GM19193 (cell line): ENCODE results near the gene UBE2E3.

Experiments
- POLR2A ChIP-seq: IDR thresholded peaks from 4 replicates; pipeline ENCODE4 v1.6.1; 2011; ENCODE audit not compliant: insufficient read depth, insufficient read length; ENCODE audit errors: extremely low read depth

UBE2E3 gene

DNA sequence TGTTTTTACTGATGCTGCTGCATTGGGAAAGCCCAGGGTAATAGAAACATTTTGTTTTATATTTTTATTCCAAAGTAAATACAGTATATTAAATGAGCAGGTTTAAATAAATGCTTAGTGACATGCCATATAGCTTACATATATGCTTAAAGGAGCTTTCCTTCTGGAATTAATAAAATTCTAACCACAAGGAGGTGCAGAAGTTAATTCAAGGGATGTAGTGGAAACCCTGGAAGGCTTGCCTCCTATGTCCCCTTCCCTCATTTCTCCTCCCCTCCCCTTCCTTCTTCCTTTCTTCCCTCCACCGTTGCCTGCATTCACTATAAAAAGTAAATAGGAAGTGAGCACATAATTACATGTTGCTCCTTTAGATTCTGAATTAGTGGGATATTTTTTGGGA, 96.3 kb downstream of the UBE2E3 start:
- TF ChIP-seq POLR2A, result no peak

GRCh38 chr2:181077128-181077709, 96.8 kb downstream of the UBE2E3 start:
- no peak for TF ChIP-seq POLR2A

- no peak for TF ChIP-seq POLR2A
These were observed 102.7 kb downstream of the UBE2E3 start for GRCh38 chr2:181083140-181083539.

DNA sequence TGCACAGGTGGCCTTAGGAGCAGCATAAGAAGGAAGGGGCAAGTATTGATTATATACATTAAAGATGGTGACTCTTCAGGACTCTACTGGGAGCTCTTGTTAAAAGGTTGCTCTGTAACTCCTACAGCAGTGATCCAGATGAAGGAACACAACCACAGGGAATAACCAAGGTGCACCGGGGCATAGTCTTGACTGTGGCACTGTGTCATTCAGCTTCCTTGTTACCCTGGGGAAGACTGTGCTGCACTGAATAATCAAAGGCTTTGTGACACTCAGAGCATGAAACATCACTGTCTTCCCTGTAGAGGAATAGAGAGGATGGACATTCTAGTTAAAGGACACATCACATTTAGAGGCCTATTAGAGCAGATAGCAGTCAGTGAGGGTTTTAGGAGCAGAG, 105.3 kb downstream of the UBE2E3 start:
- no peak for TF ChIP-seq POLR2A

- TF ChIP-seq POLR2A, result no peak
These were observed 115.1 kb downstream of the UBE2E3 start for GRCh38 chr2:181095486-181095885.

DNA sequence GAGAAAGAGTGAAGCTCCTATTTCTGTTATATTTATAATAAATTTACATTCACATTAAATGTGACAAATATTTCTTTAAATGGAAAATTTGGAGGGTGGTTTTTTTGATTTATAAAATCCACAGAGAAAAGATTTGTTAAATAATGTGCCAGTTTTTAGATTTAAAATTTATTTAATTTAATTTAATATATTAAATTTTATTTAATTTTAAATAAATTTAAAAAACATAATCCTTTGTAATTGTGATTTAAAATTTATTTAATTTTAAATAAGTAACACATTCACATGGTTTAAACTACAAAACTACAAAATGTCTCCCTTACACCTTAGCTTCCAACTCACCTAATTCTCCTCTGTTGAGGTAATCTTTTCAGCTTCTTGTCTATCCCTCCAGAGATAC, 123.3 kb downstream of the UBE2E3 start:
- TF ChIP-seq POLR2A, result no peak

- no peak for TF ChIP-seq POLR2A
These were observed 124.2 kb downstream of the UBE2E3 start for GRCh38 chr2:181104512-181105115.

- no peak for TF ChIP-seq POLR2A
These were observed 125.2 kb downstream of the UBE2E3 start for GRCh38 chr2:181105562-181105961.

DNA sequence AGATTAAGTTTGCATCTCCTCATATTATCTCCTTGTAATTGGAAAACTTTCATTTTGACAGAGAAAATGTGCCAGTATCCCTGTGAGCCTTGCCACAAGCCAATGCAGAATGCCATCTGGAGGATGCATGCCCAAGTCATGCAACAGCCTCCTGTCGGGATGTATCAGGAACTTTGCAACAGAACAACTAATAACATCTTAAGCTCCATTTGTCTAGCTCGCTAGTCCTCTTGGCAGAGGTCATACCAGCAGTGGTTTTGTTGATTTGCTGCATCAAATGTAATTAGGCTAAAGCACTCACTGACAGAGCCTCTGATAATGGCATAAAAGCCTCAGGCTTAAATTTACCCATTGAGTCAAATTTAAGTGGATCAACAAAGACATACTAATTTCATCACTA, 125.8 kb downstream of the UBE2E3 start:
- TF ChIP-seq POLR2A, result no peak

DNA sequence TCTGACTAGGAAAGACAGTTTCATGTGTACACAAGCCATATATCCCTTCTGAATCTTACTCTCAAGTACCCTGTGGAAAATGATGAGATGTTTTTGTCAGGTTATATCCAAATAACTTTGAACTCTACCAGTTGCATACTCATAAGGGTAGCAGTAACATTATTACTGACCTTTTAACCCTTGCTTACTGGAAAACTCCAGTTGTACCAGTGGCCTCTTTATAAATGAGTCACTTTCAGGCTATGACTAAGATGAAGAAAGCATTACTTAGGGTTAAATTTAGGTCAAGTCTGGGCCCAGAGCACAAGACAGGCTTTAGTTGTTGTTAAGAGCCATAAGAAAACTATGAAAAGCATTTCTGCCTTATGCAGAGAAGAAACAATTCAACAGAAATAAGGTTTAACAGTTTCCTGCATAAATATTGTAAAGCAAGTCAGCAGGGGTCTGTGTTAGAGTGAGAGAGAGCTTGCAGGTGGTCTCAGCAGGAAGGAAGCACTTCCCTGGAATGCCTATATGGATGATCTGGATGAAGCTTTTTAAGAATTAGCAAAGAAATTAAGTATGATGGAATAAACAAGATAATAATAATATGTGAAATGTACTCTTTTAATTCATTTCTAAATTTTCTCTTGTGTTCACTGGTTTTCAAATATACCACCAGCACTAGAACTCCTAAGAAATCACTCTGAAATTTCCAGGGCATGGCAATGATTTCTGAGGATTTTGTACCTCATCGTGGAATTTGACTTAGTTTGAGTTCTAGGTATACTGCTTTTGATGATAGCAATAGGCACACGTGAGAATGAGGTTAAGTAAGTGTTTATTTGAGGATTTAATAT, 126.6 kb downstream of the UBE2E3 start:
- no peak for TF ChIP-seq POLR2A

DNA sequence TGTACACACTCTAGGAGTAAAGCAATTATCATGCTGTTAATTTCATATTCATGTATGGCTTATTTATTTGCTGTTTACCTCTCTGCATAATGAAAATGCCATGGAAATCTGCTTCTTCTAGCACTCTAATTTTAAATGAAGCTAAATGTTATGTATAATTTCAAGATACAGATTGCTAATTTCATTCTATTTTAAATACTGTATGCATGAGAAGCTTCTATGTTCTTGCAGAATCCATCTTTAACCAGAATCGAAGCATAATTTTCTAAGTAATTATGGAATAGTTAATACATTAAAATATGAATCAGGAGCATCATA, 127.2 kb downstream of the UBE2E3 start:
- TF ChIP-seq POLR2A, result no peak

DNA sequence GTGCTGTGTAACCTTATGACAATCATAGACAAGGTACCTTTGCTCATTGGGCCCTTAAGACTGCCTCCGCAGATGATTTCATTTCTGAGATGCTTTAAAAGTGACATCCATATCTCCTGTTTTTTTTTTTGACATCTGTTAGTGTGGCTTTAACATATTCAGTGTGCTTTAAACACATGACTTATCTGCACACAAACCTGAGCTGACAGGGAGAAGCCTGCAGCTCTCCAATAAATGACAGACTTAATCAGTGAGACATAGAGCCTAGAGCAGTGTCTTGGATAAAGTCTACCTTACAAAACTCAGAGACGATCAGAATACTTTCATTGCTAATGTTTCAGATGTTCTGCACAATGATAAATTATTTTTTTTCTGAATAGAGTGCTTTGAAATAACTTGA, 130.7 kb downstream of the UBE2E3 start:
- TF ChIP-seq POLR2A, result no peak

- no peak for TF ChIP-seq POLR2A
These were observed 132.5 kb downstream of the UBE2E3 start for GRCh38 chr2:181112916-181113315.
